Heart right ventricle (tissue), 16 donors: ENCODE data around the gene IGF1. TPM values are rescaled to one million over a fixed set of nuclear protein-coding genes. Genes with fewer than 3 reads are reported as not detected.
A peak's percentile ranks its signal among the peaks of the same experiment; 100 is the strongest.

Experiments used
- ATAC-seq, 8 donors: fragments of 200-7000 bp; cut with Tn5 transposase; one replicate each; pipeline ENCODE4 v1.9.1; 2020; ENCODE audit warnings: mild to moderate bottlenecking in 8 of 8, moderate library complexity in 8 of 8, moderate number of reproducible peaks in 1 of 8
- DNase-seq, 2 donors: peaks; one replicate each; pipeline ENCODE4 v3.0.0-alpha.2; 2020
- H3K27ac ChIP-seq, 10 donors: fragments of 200-600 bp; sonication (generic) in 2 of 10; one replicate each; pipeline versions ENCODE4 v1.5.0 to v1.8.0; 2020 to 2022; ENCODE audit warnings: mild to moderate bottlenecking in 3 of 10
- H3K27me3 ChIP-seq, 7 donors: fragments of 200-600 bp; one replicate each; pipeline ENCODE4 v1.8.0; 2021 to 2022; ENCODE audit warnings: mild to moderate bottlenecking in 2 of 7
- H3K36me3 ChIP-seq, 9 donors: fragments of 200-600 bp; sonication (generic) in 1 of 9; one replicate each; pipeline versions ENCODE4 v1.5.0 to v1.8.0; 2020 to 2022; ENCODE audit warnings: mild to moderate bottlenecking in 2 of 9
- H3K4me1 ChIP-seq, 9 donors: fragments of 200-600 bp; sonication (generic) in 1 of 9; one replicate each; pipeline versions ENCODE4 v1.5.0 to v1.8.0; 2020 to 2022; ENCODE audit warnings: mild to moderate bottlenecking in 4 of 9
- H3K4me3 ChIP-seq, 10 donors: fragments of 200-600 bp; sonication (generic) in 2 of 10; one replicate each; pipeline versions ENCODE4 v1.5.0 to v1.8.0; 2020 to 2022; ENCODE audit warnings: mild to moderate bottlenecking in 7 of 10, moderate library complexity in 2 of 10
- H3K9me3 ChIP-seq, 11 donors: fragments of 200-600 bp in 10 of 11; sonication (generic) in 2 of 11; one replicate each; pipeline versions ENCODE4 v1.5.0 to v1.8.0; 2013 to 2022; ENCODE audit warnings: mild to moderate bottlenecking in 2 of 11, control low read depth in 1 of 11, moderate library complexity in 1 of 11
- CTCF ChIP-seq, 9 donors: fragments of 200-600 bp; sonication (generic) in 2 of 9; IDR thresholded peaks; one replicate each; pipeline versions ENCODE4 v1.5.0 to v1.8.0; 2021 to 2022; ENCODE audit warnings: antibody characterized with exemption in 9 of 9, mild to moderate bottlenecking in 5 of 9, moderate library complexity in 1 of 9
- WGBS, 2 donors: extraction: QIAGEN DNeasy Blood & Tissue Kit; methylation state at CpG; one replicate each; pipeline ENCODE4 v1.1.7; 2013; ENCODE audit warnings: inconsistent platforms in 1 of 2; 5-methylcytosine and 5-hydroxymethylcytosine counted together
- intact Hi-C, 10 donors: fragments of 100-400 bp; cut with DNase I; formaldehyde crosslinking; loops; one replicate each; pipeline versions ENCODE4 v1.11.1 to v1.14.2; 2022
- polyA plus RNA-seq, 2 donors: library from polyadenylated mRNA; stranded (reverse); fragments of 200-250 nt; gene quantifications; one replicate each; pipeline ENCODE4 v1.2.3, GENCODE V29; 2013
- total RNA-seq, 10 donors: library from RNA; stranded (reverse); fragmentation: NEBNext Ultra II Directional in 3 of 10; extraction: Animal tissue kit (Norgen Biotek cat#: 25700) in 3 of 10; gene quantifications; one replicate each; pipeline versions ENCODE4 v1.2.1 to v1.2.4, GENCODE V29; 2021 to 2023
- donor health status: Arrhythmogenic right ventricular cardiomyopathy.
- donor health status: ischemic (EF 13 %, LVEDD 7.1; RV severe dilation, severe dysfunction).
- donor health status: healthy with polysubstance abuse.
- donor health status: DM: no; HTN: yes; CAD: no.
- donor health status: DM: no; HTN: no; CAD: no.
- donor health status: ischemic (EF 25% LVEDD 6.9; RV normal size, moderate dysfunction).
- donor health status: ischemic (EF 25% LVEDD 5.7; RV mildly dilated, moderate dysfunction).
- donor health status: healthy.
- donor health status: DM: yes; HTN: yes; CAD: no.
- donor health status: Ischemic cardiomyopathy.
- donor health status: ischemic (EF 35%, LVEDD 5.7; RV mildly dilated, moderate dysfunction).
- donor health status: nonischemic (EF 11% LVEDD 7.7; RV severe dilation, severe dysfunction).
- donor health status: DM: yes; HTN: yes; CAD: no.
- donor health status: PGD.
- donor health status: ischemic (EF 29% LVEDD 5.4; RV normal size, mild dysfunction).
- donor health status: nonischemic (EF 23%, LVEDD 6.1; RV moderate dilation, normal function).

Gene IGF1
- total and polyA plus RNA-seq, 12 donors, result 6.3 to 32.3 (median 8.9) TPM

- peaks cover 0 to 3% (median 0%) of the 10 kb centered on the region in 9 donors for H3K4me1 ChIP-seq
- H3K27ac ChIP-seq, result no peak overlapping the region
- DNase-seq (no peak), ATAC-seq (no peak)
- no peaks in the 10 kb centered on the region for H3K36me3 ChIP-seq
- peaks cover 0 to 4% (median 0%) of the 10 kb centered on the region in 7 donors for H3K27me3 ChIP-seq
- H3K9me3 ChIP-seq, result peaks cover 0 to 12% (median 0%) of the 10 kb centered on the region in 11 donors
- intact Hi-C loops, result no loop called here
- WGBS, 2 donors, result 58 to 64% methylated on average over 6 of the region's 6 CpGs
- TF ChIP-seq CTCF (IDR thresholded peaks at IDR 0.05), result no peak
- no peak overlapping the region for H3K4me3 ChIP-seq
These were observed 16.2 kb upstream of the IGF1 start for GRCh38 chr12:102496591-102496990.

- DNase-seq (no peak), ATAC-seq (no peak)
- WGBS, 2 donors, result 76% methylated on average over 2 of the region's 2 CpGs
- Histone ChIP-seq H3K4me3 (no peak overlapping the region), H3K9me3 (peaks cover 0 to 16% (median 0%) of the 10 kb centered on the region in 11 donors), H3K27me3 (no peaks in the 10 kb centered on the region), H3K4me1 (peaks cover 0 to 15% (median 0%) of the 10 kb centered on the region in 9 donors), H3K27ac (no peak overlapping the region), H3K36me3 (no peaks in the 10 kb centered on the region)
- TF ChIP-seq CTCF (IDR thresholded peaks at IDR 0.05), result no peak
- intact Hi-C loops, result loop anchor here in 3 of 10 donors (10.0 kb wide), 3 partner anchors 312 to 552 kb away; no protein-coding TSS in a partner anchor
These were observed 6.9 kb upstream of the IGF1 start for GRCh38 chr12:102487226-102487625.

GRCh38 chr12:102486153-102486552 lies 5.8 kb upstream of the IGF1 start:
- H3K36me3 ChIP-seq, result no peaks in the 10 kb centered on the region
- WGBS, 2 donors, result 88 to 93% methylated on average over 2 of the region's 2 CpGs
- DNase-seq, result no peak
- peaks cover 0 to 23% (median 0%) of the 10 kb centered on the region in 11 donors for H3K9me3 ChIP-seq
- H3K4me1 ChIP-seq, result peaks cover 0 to 18% (median 0%) of the 10 kb centered on the region in 9 donors
- no peak for ATAC-seq
- no peak for TF ChIP-seq CTCF (IDR thresholded peaks at IDR 0.05)
- no peak overlapping the region for H3K27ac ChIP-seq
- intact Hi-C loops, result loop anchor here in 3 of 10 donors (10.0 kb wide), 3 partner anchors 311 to 551 kb away; no protein-coding TSS in a partner anchor
- no peak overlapping the region for H3K4me3 ChIP-seq
- no peaks in the 10 kb centered on the region for H3K27me3 ChIP-seq

GRCh38 chr12:102484428-102484958 lies 4.1 kb upstream of the IGF1 start:
- no peaks in the 10 kb centered on the region for H3K27me3 ChIP-seq
- intact Hi-C loops, result loop anchor here in 9 of 10 donors (2.0 to 10.0 kb wide), 9 partner anchors 283 to 550 kb away; no protein-coding TSS in a partner anchor
- TF ChIP-seq CTCF (IDR thresholded peaks at IDR 0.05), result peak; percentile 69 to 94 (median 90)
- H3K27ac ChIP-seq, result peak overlapping the region in 7 of 10 donors; percentile 9 to 63 (median 42)
- WGBS, 2 donors, result 18 to 21% methylated on average over 12 of the region's 12 CpGs
- peak in 6 of 8 donors; percentile 10 to 80 (median 24) for ATAC-seq
- peaks cover 0 to 14% (median 0%) of the 10 kb centered on the region in 11 donors for H3K9me3 ChIP-seq
- peaks cover 0 to 34% (median 4%) of the 10 kb centered on the region in 9 donors for H3K4me1 ChIP-seq
- peak; percentile 21 to 44 for DNase-seq
- no peaks in the 10 kb centered on the region for H3K36me3 ChIP-seq
- H3K4me3 ChIP-seq, result peak overlapping the region in 5 of 10 donors; percentile 9 to 30 (median 21)
